GM19395 (cell line): ENCODE data around the gene SPANXN1.
"Not testable (repeated sequence)": the region's sequence is repeated elsewhere in the genome, so short reads cannot be mapped to it uniquely, and the experiment has no call there.

ENCODE experiments used
- ATAC-seq: cut with Tn5 transposase; IDR thresholded peaks from one replicate; pipeline ENCODE4 v1.9.1; 2021; ENCODE audit warnings: mild to moderate bottlenecking, moderate library complexity; ENCODE audit not compliant: unreplicated experiment

SPANXN1 gene

GRCh38 chrX:145247203-145247602 lies at the start of gene SPANXN1:
Gene SPANXN1, plus strand, starts transcription at chrX:145247503. Its CDS starts 84 bp downstream, at chrX:145247587.
- not testable (repeated sequence) for ATAC-seq

- ATAC-seq, result no peak
These were observed 48.2 kb upstream of the SPANXN1 start for GRCh38 chrX:145199078-145199477.

GRCh38 chrX:145213504-145213903 lies 33.8 kb upstream of the SPANXN1 start:
- ATAC-seq, result peak; percentile 67

GRCh38 chrX:145292218-145292617 lies 44.9 kb downstream of the SPANXN1 start:
- ATAC-seq, result no peak
